ENCODE measurements around the gene ZIC2. TPM values are rescaled to one million over a fixed set of nuclear protein-coding genes. Genes with fewer than 3 reads are reported as not detected.

Gene ZIC2
- total RNA-seq, 1 experiment from 2014 or later, result 44.4 TPM

GRCh38 chr13:99979453-99980200 is 2.0 kb upstream of the ZIC2 start:
- DNase-seq (ENCODE audit: low read depth, low spot score), result no peak
- no peak overlapping the region for H2AFZ ChIP-seq (ENCODE audit: low read depth, low read length, poor library complexity, severe bottlenecking)
- BruUV-seq (replicated peaks), result no TSS peak
- no peaks in the 10 kb centered on the region for H3K27me3 ChIP-seq (ENCODE audit: insufficient read depth, low read length)
- no peak for TF ChIP-seq REST (IDR thresholded peaks at IDR 0.05; ENCODE audit: low read depth)
- TF ChIP-seq ZBTB33 (IDR thresholded peaks at IDR 0.05; ENCODE audit: extremely low read depth, insufficient replicate concordance, low read length), result peak; percentile 82
- no peak for TF ChIP-seq ELF1 (IDR thresholded peaks at IDR 0.05; ENCODE audit: borderline replicate concordance, low read depth)
- TF ChIP-seq RAD21 (IDR thresholded peaks at IDR 0.05; ENCODE audit: low read depth), result no peak
- TF ChIP-seq POLR2AphosphoS5 (IDR thresholded peaks at IDR 0.05; ENCODE audit: low read depth, low read length), result peak; percentile 33; the same call in 1 of the 2 replicates
- ChIA-PET CTCF (interaction anchor here (1.6 kb wide), 1 partner anchor 63 kb away, joined by 5 read pairs; no protein-coding TSS in a partner anchor), RAD21 (ENCODE audit: low non-redundant PET in 1 of 2, low total read pairs in 2 of 2, uncharacterized antibody in 2 of 2, unreplicated experiment in 2 of 2) (no interaction called here), POLR2A (interaction anchor here (1.0 to 2.1 kb wide), 2 partner anchors 9 to 324 kb away, joined by 3 to 21 read pairs; partner anchors contain the start of gene ZIC5)
- H3K9me3 ChIP-seq (ENCODE audit: control insufficient read depth in 1 of 2, insufficient read depth in 1 of 2, low read depth in 1 of 2, low read length in 2 of 2), result no peaks in the 10 kb centered on the region
- no peaks in the 10 kb centered on the region; a peak in 1 of 4 replicates for H3K36me3 ChIP-seq (ENCODE audit: control insufficient read depth in 1 of 2, insufficient read depth in 2 of 2, low read length in 2 of 2)
- H3K4me2 ChIP-seq (ENCODE audit: low read length), result peak overlapping the region; percentile 93
- no peaks in the 10 kb centered on the region for H3K9me2 ChIP-seq (ENCODE audit: insufficient read depth)
- peaks cover 15 to 28% of the 10 kb centered on the region in 2 experiments for H3K4me1 ChIP-seq (ENCODE audit: control insufficient read depth in 1 of 2, insufficient read depth in 2 of 2, low read length in 2 of 2)
- ATAC-seq, result no peak
- H3K9ac ChIP-seq (ENCODE audit: low read length), result peak overlapping the region; percentile 76
- peak overlapping the region; percentile 95 for H3K27ac ChIP-seq (ENCODE audit: low read depth, low read length)
- no peaks in the 10 kb centered on the region for H4K20me1 ChIP-seq (ENCODE audit: insufficient read depth)
- peak overlapping the region; percentile 51 to 64 for H3K4me3 ChIP-seq (replicated peaks in 1 of 2; ENCODE audit: low read depth in 1 of 2, low read length in 2 of 2)
- H3K79me2 ChIP-seq (ENCODE audit: insufficient read depth, low read length), result peaks cover 27% of the 10 kb centered on the region
- intact Hi-C loops (cut with micrococcal nuclease), result no loop called here

All from HCT116 (cell line).